LoVo (cell line): Measurements from ENCODE around the gene PPP2R2D.

Experiments
- DNase-seq: peaks from one replicate; pipeline ENCODE4 v3.0.0-alpha.2; 2016; ENCODE audit warnings: low spot score

PPP2R2D gene

GRCh38 chr10:131929122-131929845 lies 28.5 kb downstream of the PPP2R2D start:
- no peak for DNase-seq

GRCh38 chr10:131930150-131930549 lies 29.3 kb downstream of the PPP2R2D start:
- no peak for DNase-seq

GRCh38 chr10:131930586-131931330 lies 29.9 kb downstream of the PPP2R2D start:
- DNase-seq, result no peak

- no peak for DNase-seq
These were observed 31.2 kb downstream of the PPP2R2D start for GRCh38 chr10:131931981-131932380.

GRCh38 chr10:131933016-131933695 lies 32.3 kb downstream of the PPP2R2D start:
- no peak for DNase-seq

- no peak for DNase-seq
These were observed 32.9 kb downstream of the PPP2R2D start for GRCh38 chr10:131933696-131934086.

- no peak for DNase-seq
These were observed 34.0 kb downstream of the PPP2R2D start for GRCh38 chr10:131934769-131935168.

GRCh38 chr10:131935260-131935659 lies 34.5 kb downstream of the PPP2R2D start:
- no peak for DNase-seq

- no peak for DNase-seq
These were observed 35.5 kb downstream of the PPP2R2D start for GRCh38 chr10:131936294-131936693.

- no peak for DNase-seq
These were observed 35.9 kb downstream of the PPP2R2D start for GRCh38 chr10:131936736-131937135.

- DNase-seq, result no peak
These were observed 37.0 kb downstream of the PPP2R2D start for GRCh38 chr10:131937836-131938235.

- no peak for DNase-seq
These were observed 37.9 kb downstream of the PPP2R2D start for GRCh38 chr10:131938681-131939080.

GRCh38 chr10:131942455-131942854 lies 41.6 kb downstream of the PPP2R2D start:
- no peak for DNase-seq

GRCh38 chr10:131943021-131943814 lies 42.4 kb downstream of the PPP2R2D start:
- DNase-seq, result no peak

GRCh38 chr10:131944412-131944811 lies 43.6 kb downstream of the PPP2R2D start:
- DNase-seq, result no peak

GRCh38 chr10:131944976-131945695 lies 44.3 kb downstream of the PPP2R2D start:
- DNase-seq, result no peak

GRCh38 chr10:131946321-131946751 lies 45.5 kb downstream of the PPP2R2D start:
- DNase-seq, result no peak

GRCh38 chr10:131946880-131947279 lies 46.1 kb downstream of the PPP2R2D start:
- DNase-seq, result no peak

GRCh38 chr10:131947631-131948347 lies 47.0 kb downstream of the PPP2R2D start:
- DNase-seq, result no peak

- no peak for DNase-seq
These were observed 47.7 kb downstream of the PPP2R2D start for GRCh38 chr10:131948501-131948900.
